HG03442 (cell line): ENCODE results near the gene PEX13.
"Not testable (repeated sequence)": the region's sequence is repeated elsewhere in the genome, so short reads cannot be mapped to it uniquely, and the experiment has no call there.

Experiments used
- ATAC-seq: cut with Tn5 transposase; IDR thresholded peaks from one replicate; pipeline ENCODE4 v1.9.1; 2021; ENCODE audit warnings: mild to moderate bottlenecking, moderate library complexity; ENCODE audit not compliant: unreplicated experiment

The PEX13 gene

GRCh38 chr2:61006486-61007105 lies 10.9 kb upstream of the PEX13 start:
- ATAC-seq, result no peak

DNA sequence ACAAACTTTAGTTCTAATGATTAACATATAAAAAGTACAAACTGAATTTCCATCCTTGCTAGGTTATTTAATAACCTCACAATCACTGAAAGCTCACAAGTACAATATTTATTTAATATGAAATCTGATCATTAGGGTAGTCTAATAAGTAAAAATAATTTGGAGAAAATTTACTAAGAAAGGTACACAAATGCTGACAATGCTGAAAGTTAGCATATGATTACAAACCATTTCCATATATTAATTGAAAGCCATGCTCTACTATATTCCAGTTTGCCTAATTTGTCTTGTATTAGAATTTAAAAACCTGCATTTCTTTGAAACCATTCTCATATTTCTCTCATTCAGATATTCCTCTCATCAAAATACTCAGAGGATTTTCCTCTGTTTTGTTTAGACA lies 8.2 kb upstream of the PEX13 start:
- ATAC-seq, result no peak

GRCh38 chr2:61011678-61012077 lies 5.8 kb upstream of the PEX13 start:
- no peak for ATAC-seq

GRCh38 chr2:61012303-61012702 lies 5.2 kb upstream of the PEX13 start:
- peak; percentile 39 for ATAC-seq

GRCh38 chr2:61013382-61013781 lies 4.1 kb upstream of the PEX13 start:
- no peak for ATAC-seq

GRCh38 chr2:61014763-61015162 lies 2.8 kb upstream of the PEX13 start:
- no peak for ATAC-seq

GRCh38 chr2:61015976-61016375 lies 1.5 kb upstream of the PEX13 start:
- ATAC-seq, result no peak

DNA sequence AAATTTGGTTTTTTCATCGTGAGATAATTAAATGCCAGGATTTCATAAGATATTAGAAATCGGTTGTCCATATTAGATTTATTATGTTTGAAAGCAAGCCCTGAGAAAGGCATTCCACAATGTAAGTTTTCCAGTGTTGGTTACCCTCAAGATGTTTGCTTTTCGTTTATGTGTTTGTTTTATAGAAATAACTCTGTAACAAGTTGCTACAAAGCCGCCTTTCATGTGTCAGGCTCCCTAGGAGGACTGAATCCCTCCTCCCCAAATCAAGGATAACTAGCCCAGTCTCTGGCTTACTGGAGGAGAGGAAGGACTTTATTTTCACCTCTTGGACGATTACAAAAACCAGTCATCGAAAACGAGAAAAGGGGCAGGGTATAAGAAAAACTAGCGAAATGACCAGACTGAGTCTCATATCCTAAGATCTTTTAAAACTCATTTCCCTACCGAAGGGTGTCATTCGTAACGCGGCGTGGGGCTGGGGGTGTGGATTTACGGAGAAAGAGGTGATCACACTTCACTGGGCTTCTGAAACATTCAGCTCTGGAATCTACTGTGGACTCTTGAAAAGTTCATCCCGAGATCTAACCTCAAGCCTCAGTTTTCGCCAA lies 1.0 kb upstream of the PEX13 start:
- ATAC-seq, result no peak

DNA sequence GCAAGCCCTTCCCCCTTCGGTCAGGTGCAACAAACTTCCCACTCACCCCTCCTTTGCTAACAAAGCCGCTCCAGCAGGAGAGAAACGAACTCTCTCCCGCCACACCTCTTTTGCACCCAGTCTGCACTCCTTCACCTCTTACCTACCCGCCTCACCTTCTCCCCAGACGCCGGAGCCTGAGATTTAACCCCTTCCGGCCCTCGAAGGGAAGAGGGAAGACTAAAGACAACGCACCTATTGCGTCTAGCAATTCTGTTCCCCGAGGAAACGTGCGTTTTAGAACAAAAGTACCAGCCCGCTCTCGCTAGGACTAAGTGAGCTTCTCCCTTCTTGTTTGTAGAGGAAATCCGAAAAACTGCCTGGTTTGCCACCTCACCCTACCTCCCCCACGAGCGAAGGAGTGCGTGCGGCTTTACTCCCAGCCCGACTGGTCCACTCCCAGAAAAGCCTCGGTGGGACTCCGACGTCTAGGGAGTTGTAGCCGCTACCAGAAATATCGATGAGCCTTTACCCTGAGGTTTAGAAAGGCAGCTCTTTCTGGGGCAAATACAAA lies 441 bp upstream of the PEX13 start:
- peak; percentile 58 for ATAC-seq

DNA sequence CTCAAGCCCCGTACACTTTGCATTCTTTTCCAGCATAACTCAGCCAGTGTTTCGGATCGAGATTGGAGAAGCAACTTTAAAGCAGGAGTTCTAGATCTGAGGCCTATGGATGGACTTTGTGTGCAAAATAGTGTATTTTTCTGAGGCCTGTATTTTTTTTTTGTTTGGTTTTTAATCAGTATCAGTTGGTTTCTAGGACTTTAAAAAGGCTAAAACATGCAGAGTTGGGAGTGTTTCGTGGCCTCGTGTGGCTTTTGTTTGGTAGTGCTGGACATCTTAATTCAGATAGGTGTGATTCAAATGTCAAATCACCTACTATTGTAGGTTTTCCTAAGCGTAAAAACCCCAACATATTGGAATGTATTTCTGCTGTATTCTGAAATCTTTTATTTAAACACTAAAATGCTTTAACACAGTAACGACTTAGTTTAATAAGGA lies 817 bp downstream of the PEX13 start:
- peak; percentile 2 for ATAC-seq

- no peak for ATAC-seq
Measured at GRCh38 chr2:61018798-61019197, 1.3 kb downstream of the PEX13 start.

DNA sequence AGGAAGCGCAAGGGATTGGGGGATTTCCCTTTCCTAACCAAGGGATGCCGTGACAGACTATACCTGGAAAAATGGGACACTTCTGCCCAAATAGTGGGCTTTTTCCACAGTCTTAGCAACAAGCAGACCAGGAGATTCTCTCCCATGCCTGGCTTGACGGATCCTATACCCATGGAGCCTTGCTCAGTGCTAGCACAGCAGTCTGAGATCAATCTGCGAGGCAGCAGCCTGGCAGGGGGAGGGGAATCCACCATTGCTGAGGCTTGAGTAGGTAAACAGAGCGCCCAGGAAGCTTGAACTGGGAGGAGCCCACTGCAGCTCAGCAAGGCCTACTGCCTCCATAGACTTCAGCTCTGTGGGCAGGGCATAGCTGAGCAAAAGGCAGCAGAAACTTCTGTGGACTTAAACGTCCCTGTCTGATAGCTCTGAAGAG lies 3.7 kb downstream of the PEX13 start:
- no peak for ATAC-seq

GRCh38 chr2:61023670-61024069 lies 6.2 kb downstream of the PEX13 start:
- ATAC-seq, result no peak

DNA sequence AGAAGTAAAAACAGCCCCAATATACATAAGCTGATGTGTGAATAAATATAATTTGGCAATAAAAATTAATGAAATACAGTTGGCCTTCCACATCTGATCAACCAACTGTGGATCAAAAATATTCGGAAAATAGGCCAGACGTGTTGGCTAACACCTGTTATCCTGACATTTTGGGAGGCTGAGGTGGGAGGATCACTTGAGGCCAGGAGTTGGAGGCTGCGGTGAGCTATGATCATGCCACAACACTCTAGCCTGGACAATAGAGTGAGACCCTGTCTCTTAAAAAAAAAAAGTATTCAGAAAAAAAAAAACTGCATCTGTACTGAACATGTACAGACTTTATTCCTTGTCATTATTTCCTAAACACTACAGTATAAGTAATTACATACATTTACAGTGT lies 12.0 kb downstream of the PEX13 start:
- ATAC-seq, result no peak

GRCh38 chr2:61034592-61034991 lies 17.1 kb downstream of the PEX13 start:
- not testable (repeated sequence) for ATAC-seq

DNA sequence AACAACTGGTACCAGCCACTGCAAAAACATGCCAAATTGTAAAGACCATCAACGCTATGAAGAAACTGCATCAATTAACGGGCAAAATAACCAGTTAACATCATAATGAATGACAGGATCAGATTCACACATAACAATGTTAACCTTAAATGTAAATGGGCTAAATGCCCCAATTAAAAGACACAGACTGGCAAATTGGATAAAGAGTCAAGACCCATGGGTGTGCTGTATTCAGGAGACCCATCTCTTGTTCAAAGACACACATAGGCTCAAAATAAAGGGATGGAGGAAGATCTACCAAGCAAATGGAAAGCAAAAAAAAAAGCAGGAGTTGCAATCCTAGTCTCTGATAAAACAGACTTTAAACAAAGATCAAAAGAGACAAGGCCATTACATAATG lies 19.1 kb downstream of the PEX13 start:
- ATAC-seq, result not testable (repeated sequence)

DNA sequence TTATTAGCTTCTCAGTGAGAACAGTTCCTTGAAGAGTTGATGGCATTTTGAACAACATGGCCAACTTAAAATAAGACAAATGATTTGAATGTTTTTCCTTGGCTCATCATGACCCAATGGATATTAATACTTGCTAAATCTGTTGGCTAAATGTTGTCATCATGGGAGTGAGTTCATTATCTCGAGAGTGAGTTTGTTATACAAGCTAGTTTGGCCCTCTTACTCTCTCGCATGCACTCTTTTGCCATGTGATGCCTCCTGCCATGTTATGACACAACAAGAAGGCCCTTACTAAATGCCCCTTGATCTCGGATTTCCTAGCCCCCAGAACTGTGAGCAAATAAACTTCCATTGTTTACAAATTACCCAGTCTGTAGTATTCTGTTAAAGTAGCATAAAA lies 25.3 kb downstream of the PEX13 start:
- ATAC-seq, result no peak

- ATAC-seq, result peak; percentile 52
Measured at GRCh38 chr2:61044636-61045035, 27.1 kb downstream of the PEX13 start.

DNA sequence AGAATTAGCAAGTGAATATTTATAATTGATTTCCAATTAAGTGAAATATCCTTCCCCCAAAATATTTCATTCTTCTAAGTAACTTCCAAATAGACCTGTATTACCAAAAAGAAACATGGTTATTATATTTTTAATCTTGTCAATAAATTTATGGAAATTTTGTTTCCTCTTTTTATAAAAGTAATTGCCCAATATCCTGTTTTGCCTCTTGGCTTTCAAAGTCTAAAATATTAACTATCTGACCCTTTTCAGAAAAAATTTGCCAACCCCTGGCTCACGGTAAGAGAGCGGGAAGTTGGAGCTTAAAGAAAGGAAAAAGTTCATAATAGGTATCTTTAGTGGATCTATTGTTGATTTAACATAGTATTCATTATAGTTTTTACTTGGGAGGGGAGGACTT lies 27.7 kb downstream of the PEX13 start:
- ATAC-seq, result no peak

DNA sequence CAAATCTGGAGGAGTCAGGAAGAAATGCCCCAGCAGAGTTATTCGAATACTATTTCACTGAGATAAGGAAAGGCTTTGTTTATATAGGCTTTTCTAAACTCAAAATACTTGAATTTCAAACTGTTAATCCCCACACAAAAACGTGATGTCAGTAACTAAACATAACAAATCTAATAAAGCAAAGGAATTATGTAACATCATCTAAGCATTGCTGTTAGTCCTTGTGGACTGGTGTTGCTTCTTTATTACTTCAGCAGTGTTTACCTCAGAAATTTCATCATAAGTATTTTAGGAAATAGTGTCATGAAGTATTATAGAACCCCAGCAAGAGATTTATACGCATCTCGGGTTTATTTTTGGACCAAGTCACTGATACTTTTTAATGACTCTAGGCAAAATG lies 28.5 kb downstream of the PEX13 start:
- ATAC-seq, result no peak

DNA sequence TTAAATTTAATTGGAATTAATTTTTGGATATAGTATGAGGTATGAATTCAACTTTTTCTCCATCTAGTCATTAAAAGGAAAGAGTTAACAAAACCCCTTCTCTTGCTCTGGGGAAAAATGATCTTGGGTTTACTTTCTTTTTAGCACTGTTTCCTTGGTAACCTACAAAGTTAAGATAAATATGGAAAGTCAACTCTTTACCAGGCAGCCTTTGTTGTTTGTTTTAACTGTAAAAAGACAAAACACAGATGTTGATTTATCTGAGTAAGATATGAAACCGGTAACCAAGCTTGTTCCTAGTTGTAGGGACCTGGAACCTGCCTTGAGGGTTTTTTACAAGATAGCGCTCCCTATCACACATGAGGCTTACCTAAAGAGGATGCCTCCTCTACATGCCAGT lies 38.0 kb downstream of the PEX13 start:
- ATAC-seq, result no peak

GRCh38 chr2:61057562-61057961 lies 40.0 kb downstream of the PEX13 start:
- no peak for ATAC-seq

DNA sequence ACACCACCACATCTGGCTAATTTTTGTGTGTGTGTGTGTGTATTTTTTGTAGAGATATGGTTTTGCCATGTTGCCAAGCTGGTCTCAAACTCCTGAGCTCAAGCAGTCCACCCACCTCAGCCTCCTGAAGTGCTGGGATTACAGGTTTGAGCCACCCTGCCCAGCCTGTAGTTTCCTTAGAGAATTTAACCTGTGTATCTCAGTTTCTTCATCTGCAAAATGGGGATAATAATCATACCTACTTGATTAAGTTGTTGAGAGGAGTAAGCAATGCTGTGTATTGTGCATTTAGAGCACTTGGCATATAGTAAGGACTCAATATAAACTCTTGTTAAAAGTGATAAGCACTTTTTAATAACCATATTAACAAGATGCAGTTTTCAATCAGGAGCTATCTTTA lies 41.9 kb downstream of the PEX13 start:
- no peak for ATAC-seq
